SK-N-SH (cell line): ENCODE results near the gene RPE65. TPM values are rescaled to one million over a fixed set of nuclear protein-coding genes. Genes with fewer than 3 reads are reported as not detected.

ENCODE experiments used
- CTCF ChIA-PET: fragments of 300-600, 350-600 bp; formaldehyde crosslinking; extraction: SDS; loops from one replicate; lab custom pipeline; 2021; lab: Yijun Ruan, JAX
- POLR2A ChIA-PET: fragments of 350-600 bp; sonication (Branson Sonifier 250); formaldehyde crosslinking; extraction: SDS; loops from one replicate; lab custom pipeline; 2020; ENCODE audit warnings: antibody characterized with exemption, inconsistent platforms; lab: Yijun Ruan, JAX
- DNase-seq: peaks from one replicate; pipeline ENCODE4 v3.0.0; 2012
- H2AFZ ChIP-seq: fragments of 200-600 bp; sonication (generic); 2 replicates; pipeline ENCODE4 v1.8.1; 2016; ENCODE audit warnings: antibody characterized with exemption, mild to moderate bottlenecking, low read depth
- H3F3A ChIP-seq: fragments of 200-600 bp; sonication (generic); replicated peaks from 2 replicates; pipeline ENCODE3; 2016; ENCODE audit warnings: antibody characterized with exemption, mild to moderate bottlenecking; ENCODE audit not compliant: insufficient read depth
- H3K27ac ChIP-seq, 2 experiments: fragments of 200-500 bp in 1 of 2; fragments of 200-600 bp in 1 of 2; sonication (Bioruptor generic) in 1 of 2; sonication (generic), shearing (Covaris generic) in 1 of 2; 2 replicates each; pipeline versions ENCODE4 v1.5.1 to v1.6.1; 2014 to 2016; ENCODE audit warnings: low read depth in 2 of 2, inconsistent platforms in 1 of 2, low read length in 1 of 2, mild to moderate bottlenecking in 1 of 2, mixed read lengths in 1 of 2
- H3K27me3 ChIP-seq: fragments of 200-600 bp; sonication (generic), shearing (Covaris generic); 2 replicates; pipeline ENCODE4 v1.6.1; 2016; ENCODE audit warnings: mixed run types; ENCODE audit not compliant: insufficient read depth
- H3K36me3 ChIP-seq, 2 experiments: fragments of 200-500 bp in 1 of 2; fragments of 200-600 bp in 1 of 2; sonication (Bioruptor generic) in 1 of 2; sonication (generic) in 1 of 2; replicated peaks in 1 of 2; 2 replicates each; pipeline versions ENCODE3 to v1.5.1; 2014 to 2016; ENCODE audit warnings: low read length in 1 of 2, mild to moderate bottlenecking in 1 of 2; ENCODE audit not compliant: insufficient read depth in 2 of 2, control insufficient read depth in 1 of 2
- H3K4me1 ChIP-seq, 2 experiments: fragments of 200-500 bp in 1 of 2; fragments of 200-600 bp in 1 of 2; sonication (Bioruptor generic) in 1 of 2; sonication (generic), shearing (Covaris generic) in 1 of 2; 2 replicates each; pipeline versions ENCODE4 v1.5.1 to v1.6.1; 2014 to 2016; ENCODE audit warnings: low read depth in 1 of 2, low read length in 1 of 2, mixed run types in 1 of 2; ENCODE audit not compliant: insufficient read depth in 2 of 2, control insufficient read depth in 1 of 2
- H3K4me2 ChIP-seq: fragments of 200-600 bp; sonication (generic), shearing (Covaris generic); 2 replicates; pipeline ENCODE4 v1.6.1; 2017; ENCODE audit warnings: mixed run types
- H3K4me3 ChIP-seq, 2 experiments: fragments of 200-500 bp in 1 of 2; fragments of 200-600 bp in 1 of 2; sonication (Bioruptor generic) in 1 of 2; sonication (generic), shearing (Covaris generic) in 1 of 2; 2 replicates each; pipeline versions ENCODE4 v1.5.1 to v1.8.1; 2014 to 2016; ENCODE audit warnings: low read depth in 2 of 2, inconsistent platforms in 1 of 2, low read length in 1 of 2, mild to moderate bottlenecking in 1 of 2, mixed read lengths in 1 of 2, moderate library complexity in 1 of 2
- H3K79me2 ChIP-seq: fragments of 200-600 bp; sonication (generic); 2 replicates; pipeline ENCODE4 v1.8.1; 2017; ENCODE audit warnings: mild to moderate bottlenecking; ENCODE audit not compliant: insufficient read depth
- H3K9ac ChIP-seq: fragments of 200-600 bp; sonication (generic); 2 replicates; pipeline ENCODE4 v1.6.1; 2017; ENCODE audit warnings: mixed run types
- H3K9me2 ChIP-seq: fragments of 200-600 bp; sonication (generic); 2 replicates; pipeline ENCODE4 v1.6.1; 2017; ENCODE audit warnings: mixed run types
- H3K9me3 ChIP-seq: fragments of 200-600 bp; sonication (generic); 2 replicates; pipeline ENCODE4 v1.6.1; 2017; ENCODE audit warnings: mixed run types, mild to moderate bottlenecking, moderate library complexity
- H4K20me1 ChIP-seq: fragments of 200-600 bp; sonication (generic); 2 replicates; pipeline ENCODE4 v1.6.1; 2017; ENCODE audit warnings: mild to moderate bottlenecking, mixed run types; ENCODE audit not compliant: insufficient read depth
- ELF1 ChIP-seq: IDR thresholded peaks from 2 replicates; pipeline ENCODE4 v1.4.0; 2012
- FOSL2 ChIP-seq: IDR thresholded peaks from 2 replicates; pipeline ENCODE4 v1.4.0; 2012; ENCODE audit warnings: low read depth, mild to moderate bottlenecking, moderate library complexity, borderline replicate concordance
- FOXJ3 ChIP-seq: sonication (generic); formaldehyde crosslinking; IDR thresholded peaks from 2 replicates; pipeline ENCODE4 v1.5.1; 2020; ENCODE audit warnings: mild to moderate bottlenecking, missing genetic modification reagents
- NFIC ChIP-seq: IDR thresholded peaks from 2 replicates; pipeline ENCODE4 v1.4.0; 2012; ENCODE audit warnings: borderline replicate concordance
- POLR2AphosphoS5 ChIP-seq: IDR thresholded peaks from 2 replicates; pipeline ENCODE4 v1.6.1; 2012; ENCODE audit warnings: low read depth, low read length
- RAD21 ChIP-seq: IDR thresholded peaks from 2 replicates; pipeline ENCODE4 v1.6.1; 2012; ENCODE audit warnings: mild to moderate bottlenecking, low read length
- RCOR1 ChIP-seq: fragments of 150-350 bp; IDR thresholded peaks from 2 replicates; pipeline ENCODE4 v1.6.1; 2017; ENCODE audit warnings: antibody characterized with exemption, low read length
- RXRA ChIP-seq: IDR thresholded peaks from 2 replicates; pipeline ENCODE4 v1.4.0; 2012; ENCODE audit warnings: low read depth, mild to moderate bottlenecking, borderline replicate concordance
- SMC3 ChIP-seq: IDR thresholded peaks from 2 replicates; pipeline ENCODE4 v1.6.1; 2012; ENCODE audit warnings: low read depth, low read length, improper control_type of control experiment
- TAF1 ChIP-seq: IDR thresholded peaks from 2 replicates; pipeline ENCODE4 v1.6.1; 2012; ENCODE audit warnings: low read depth, mild to moderate bottlenecking, low read length, moderate library complexity, borderline replicate concordance
- TCF12 ChIP-seq: IDR thresholded peaks from 2 replicates; pipeline ENCODE4 v1.4.0; 2012
- TEAD4 ChIP-seq: IDR thresholded peaks from 2 replicates; pipeline ENCODE4 v1.4.0; 2012; ENCODE audit warnings: mild to moderate bottlenecking, borderline replicate concordance; ENCODE audit not compliant: insufficient read depth
- YY1 ChIP-seq: IDR thresholded peaks from 2 replicates; pipeline ENCODE4 v1.4.0; 2012; ENCODE audit warnings: low read depth, mild to moderate bottlenecking
- WGBS: methylation state at CpG from one replicate; pipeline ENCODE4 v1.1.6; 2017; ENCODE audit warnings: low lambda C conversion rate; 5-methylcytosine and 5-hydroxymethylcytosine counted together
- polyA plus RNA-seq, 3 experiments: library from polyadenylated mRNA; depleted of rRNA; stranded (reverse); fragments of >200 nt; gene quantifications; 2 replicates each; pipeline ENCODE4 v1.2.3, GENCODE V29; 2012
- TF ChIP-seq, protein P1 (sequence below): IDR thresholded peaks from 2 replicates; pipeline ENCODE4 v1.4.0; 2012; ENCODE audit warnings: low read depth
- TF ChIP-seq, protein P2 (sequence below): IDR thresholded peaks from 2 replicates; pipeline ENCODE4 v1.4.0; 2012; ENCODE audit warnings: low read depth, borderline replicate concordance
- TF ChIP-seq, protein P3 (sequence below): fragments of 200-600 bp; sonication (generic); IDR thresholded peaks from 2 replicates; pipeline ENCODE4 v1.6.1; 2017; ENCODE audit warnings: antibody characterized with exemption, mild to moderate bottlenecking, moderate library complexity
- TF ChIP-seq, protein P4 (sequence below): fragments of 150-350 bp; IDR thresholded peaks from 2 replicates; pipeline ENCODE4 v1.6.1; 2017; ENCODE audit warnings: antibody characterized with exemption, low read length, low read depth, borderline replicate concordance
- TF ChIP-seq, protein P5 (sequence below): IDR thresholded peaks from 2 replicates; pipeline ENCODE4; 2012
- TF ChIP-seq, protein P6 (sequence below): fragments of 150-350 bp; IDR thresholded peaks from 2 replicates; pipeline ENCODE4 v1.6.1; 2016; ENCODE audit warnings: mild to moderate bottlenecking, low read depth, low read length

The RPE65 gene
- polyA plus RNA-seq, 1 of the 3 experiments (the other 2 are of a cell fraction) = 0.02 TPM

DNA sequence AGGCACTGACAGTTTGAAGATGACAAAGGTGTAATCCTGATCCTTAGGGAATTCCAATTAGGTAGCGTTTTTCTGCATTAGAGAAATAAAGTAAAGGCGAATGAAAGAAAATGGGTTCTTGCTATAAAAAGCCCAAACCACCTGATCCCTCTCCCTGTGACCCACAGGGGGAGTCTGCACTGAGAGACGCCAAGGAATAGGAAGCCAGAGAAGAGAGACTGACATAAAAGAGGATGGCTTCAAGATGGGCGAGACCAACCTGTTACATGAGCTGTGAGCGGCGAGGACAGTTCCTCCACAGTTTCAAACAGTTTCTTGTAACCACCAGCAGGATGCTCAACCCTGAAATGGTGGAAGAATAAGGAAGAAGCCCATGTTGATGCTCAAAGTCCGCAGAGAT lies 1.4 kb downstream of the RPE65 start:
- no peak overlapping the region for H3K4me2 ChIP-seq
- no peaks in the 10 kb centered on the region for H3K36me3 ChIP-seq
- no peak for DNase-seq
- no peaks in the 10 kb centered on the region for H3F3A ChIP-seq
- ChIA-PET CTCF (interaction anchor here (1.2 kb wide), 1 partner anchor 22 kb away, joined by 3 read pairs; no protein-coding TSS in a partner anchor), POLR2A (no interaction called here)
- no peak overlapping the region for H3K27ac ChIP-seq
- H4K20me1 ChIP-seq = no peaks in the 10 kb centered on the region
- H3K79me2 ChIP-seq = no peaks in the 10 kb centered on the region
- H2AFZ ChIP-seq = no peak overlapping the region
- no peak overlapping the region for H3K4me3 ChIP-seq
- H3K27me3 ChIP-seq = no peaks in the 10 kb centered on the region
- H3K9ac ChIP-seq = no peak overlapping the region
- H3K9me3 ChIP-seq = no peaks in the 10 kb centered on the region
- TF ChIP-seq, protein P1, sequence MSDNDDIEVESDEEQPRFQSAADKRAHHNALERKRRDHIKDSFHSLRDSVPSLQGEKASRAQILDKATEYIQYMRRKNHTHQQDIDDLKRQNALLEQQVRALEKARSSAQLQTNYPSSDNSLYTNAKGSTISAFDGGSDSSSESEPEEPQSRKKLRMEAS = no peak
- TF ChIP-seq, protein P2, sequence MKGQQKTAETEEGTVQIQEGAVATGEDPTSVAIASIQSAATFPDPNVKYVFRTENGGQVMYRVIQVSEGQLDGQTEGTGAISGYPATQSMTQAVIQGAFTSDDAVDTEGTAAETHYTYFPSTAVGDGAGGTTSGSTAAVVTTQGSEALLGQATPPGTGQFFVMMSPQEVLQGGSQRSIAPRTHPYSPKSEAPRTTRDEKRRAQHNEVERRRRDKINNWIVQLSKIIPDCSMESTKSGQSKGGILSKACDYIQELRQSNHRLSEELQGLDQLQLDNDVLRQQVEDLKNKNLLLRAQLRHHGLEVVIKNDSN = no peak
- TF ChIP-seq NFIC (no peak), ELF1 (no peak), FOSL2 (no peak), SMC3 (no peak), FOXJ3 (CRISPR knock-in tag) (no peak), RXRA (no peak), TAF1 (no peak), RCOR1 (no peak), RAD21 (no peak), YY1 (no peak), POLR2AphosphoS5 (no peak), TEAD4 (no peak), TCF12 (no peak)
- TF ChIP-seq, protein P3, sequence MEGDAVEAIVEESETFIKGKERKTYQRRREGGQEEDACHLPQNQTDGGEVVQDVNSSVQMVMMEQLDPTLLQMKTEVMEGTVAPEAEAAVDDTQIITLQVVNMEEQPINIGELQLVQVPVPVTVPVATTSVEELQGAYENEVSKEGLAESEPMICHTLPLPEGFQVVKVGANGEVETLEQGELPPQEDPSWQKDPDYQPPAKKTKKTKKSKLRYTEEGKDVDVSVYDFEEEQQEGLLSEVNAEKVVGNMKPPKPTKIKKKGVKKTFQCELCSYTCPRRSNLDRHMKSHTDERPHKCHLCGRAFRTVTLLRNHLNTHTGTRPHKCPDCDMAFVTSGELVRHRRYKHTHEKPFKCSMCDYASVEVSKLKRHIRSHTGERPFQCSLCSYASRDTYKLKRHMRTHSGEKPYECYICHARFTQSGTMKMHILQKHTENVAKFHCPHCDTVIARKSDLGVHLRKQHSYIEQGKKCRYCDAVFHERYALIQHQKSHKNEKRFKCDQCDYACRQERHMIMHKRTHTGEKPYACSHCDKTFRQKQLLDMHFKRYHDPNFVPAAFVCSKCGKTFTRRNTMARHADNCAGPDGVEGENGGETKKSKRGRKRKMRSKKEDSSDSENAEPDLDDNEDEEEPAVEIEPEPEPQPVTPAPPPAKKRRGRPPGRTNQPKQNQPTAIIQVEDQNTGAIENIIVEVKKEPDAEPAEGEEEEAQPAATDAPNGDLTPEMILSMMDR = no peak
- TF ChIP-seq, protein P4, sequence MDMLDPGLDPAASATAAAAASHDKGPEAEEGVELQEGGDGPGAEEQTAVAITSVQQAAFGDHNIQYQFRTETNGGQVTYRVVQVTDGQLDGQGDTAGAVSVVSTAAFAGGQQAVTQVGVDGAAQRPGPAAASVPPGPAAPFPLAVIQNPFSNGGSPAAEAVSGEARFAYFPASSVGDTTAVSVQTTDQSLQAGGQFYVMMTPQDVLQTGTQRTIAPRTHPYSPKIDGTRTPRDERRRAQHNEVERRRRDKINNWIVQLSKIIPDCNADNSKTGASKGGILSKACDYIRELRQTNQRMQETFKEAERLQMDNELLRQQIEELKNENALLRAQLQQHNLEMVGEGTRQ = no peak
- TF ChIP-seq, protein P5, sequence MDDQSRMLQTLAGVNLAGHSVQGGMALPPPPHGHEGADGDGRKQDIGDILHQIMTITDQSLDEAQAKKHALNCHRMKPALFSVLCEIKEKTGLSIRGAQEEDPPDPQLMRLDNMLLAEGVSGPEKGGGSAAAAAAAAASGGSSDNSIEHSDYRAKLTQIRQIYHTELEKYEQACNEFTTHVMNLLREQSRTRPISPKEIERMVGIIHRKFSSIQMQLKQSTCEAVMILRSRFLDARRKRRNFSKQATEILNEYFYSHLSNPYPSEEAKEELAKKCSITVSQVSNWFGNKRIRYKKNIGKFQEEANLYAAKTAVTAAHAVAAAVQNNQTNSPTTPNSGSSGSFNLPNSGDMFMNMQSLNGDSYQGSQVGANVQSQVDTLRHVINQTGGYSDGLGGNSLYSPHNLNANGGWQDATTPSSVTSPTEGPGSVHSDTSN = no peak
- TF ChIP-seq, protein P6, sequence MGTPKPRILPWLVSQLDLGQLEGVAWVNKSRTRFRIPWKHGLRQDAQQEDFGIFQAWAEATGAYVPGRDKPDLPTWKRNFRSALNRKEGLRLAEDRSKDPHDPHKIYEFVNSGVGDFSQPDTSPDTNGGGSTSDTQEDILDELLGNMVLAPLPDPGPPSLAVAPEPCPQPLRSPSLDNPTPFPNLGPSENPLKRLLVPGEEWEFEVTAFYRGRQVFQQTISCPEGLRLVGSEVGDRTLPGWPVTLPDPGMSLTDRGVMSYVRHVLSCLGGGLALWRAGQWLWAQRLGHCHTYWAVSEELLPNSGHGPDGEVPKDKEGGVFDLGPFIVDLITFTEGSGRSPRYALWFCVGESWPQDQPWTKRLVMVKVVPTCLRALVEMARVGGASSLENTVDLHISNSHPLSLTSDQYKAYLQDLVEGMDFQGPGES = no peak
- TF ChIP-seq, all 33 proteins: peak for 0
- 76% methylated on average over 7 of the region's 7 CpGs for WGBS
- no peaks in the 10 kb centered on the region for H3K9me2 ChIP-seq
- H3K4me1 ChIP-seq = peaks cover 0 to 4% of the 10 kb centered on the region in 2 experiments; a peak in 2 of 4 replicates
